ENCODE data around the gene CAMKMT.
"Not testable (repeated sequence)": the region's sequence is repeated elsewhere in the genome, so short reads cannot be mapped to it uniquely, and the experiment has no call there.

Gene CAMKMT

DNA sequence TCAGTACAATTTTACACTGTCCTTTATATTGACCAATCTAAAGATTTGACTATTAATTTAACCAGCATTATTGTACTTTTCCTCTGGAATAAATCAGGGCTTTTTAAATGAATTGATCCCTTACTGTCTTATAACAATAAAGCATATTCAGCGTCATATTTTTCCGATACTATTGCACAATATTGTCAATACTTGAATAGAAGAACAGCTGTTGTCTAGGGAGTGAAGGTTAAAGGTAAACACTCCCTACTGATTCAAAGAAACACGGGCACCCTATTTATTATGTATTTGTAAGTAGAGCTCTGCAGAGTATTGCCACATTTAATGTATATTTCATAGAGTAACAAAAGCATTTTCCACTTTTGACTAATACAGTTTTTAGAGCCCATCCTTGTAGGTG is 134.4 kb downstream of the CAMKMT start:
- DNase-seq (ENCODE audit: low read depth in 1 of 2, low spot score in 1 of 2), result no peak

DNA sequence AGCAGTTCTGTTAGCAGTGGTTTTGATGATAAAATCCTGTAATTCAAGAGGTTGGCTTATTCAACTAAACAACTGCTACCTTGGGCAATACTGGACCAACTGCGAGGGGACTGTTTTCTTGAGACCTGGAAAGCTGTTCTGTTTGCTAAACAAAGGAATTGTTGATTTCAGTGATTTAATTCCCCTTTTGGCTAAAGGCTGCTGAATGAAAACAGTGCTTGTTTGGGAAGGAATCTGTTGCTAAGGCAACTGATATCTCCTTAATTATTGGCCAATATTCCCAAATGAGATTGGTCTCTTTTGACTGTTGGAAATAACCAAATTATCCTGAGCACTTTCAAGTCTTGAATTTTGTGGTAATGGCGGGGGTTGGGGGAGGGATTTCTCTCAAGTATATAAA is 136.8 kb downstream of the CAMKMT start:
- DNase-seq (ENCODE audit: low read depth in 1 of 2, low spot score in 1 of 2), result no peak

DNA sequence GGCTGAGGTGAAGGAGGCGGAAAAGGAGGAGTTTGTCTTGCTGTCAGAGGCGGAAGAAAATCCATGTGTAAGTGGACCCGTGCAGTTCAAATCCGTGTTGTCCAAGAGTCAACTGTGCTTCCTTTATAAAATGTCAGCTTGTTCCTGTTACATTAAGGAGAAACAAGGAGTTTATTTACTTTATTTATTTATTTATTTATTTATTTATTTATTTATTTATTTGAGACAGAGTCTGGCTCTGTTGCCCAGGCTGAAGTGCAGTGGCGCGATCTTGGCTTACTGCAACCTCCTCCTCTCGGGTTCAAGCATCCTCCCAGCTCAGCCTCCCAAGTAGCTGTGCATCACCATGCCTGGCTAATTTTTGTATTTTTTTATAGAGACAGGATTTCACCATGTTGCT is 143.9 kb downstream of the CAMKMT start:
- DNase-seq (ENCODE audit: low read depth in 1 of 2, low spot score in 1 of 2), result not testable (repeated sequence)

DNA sequence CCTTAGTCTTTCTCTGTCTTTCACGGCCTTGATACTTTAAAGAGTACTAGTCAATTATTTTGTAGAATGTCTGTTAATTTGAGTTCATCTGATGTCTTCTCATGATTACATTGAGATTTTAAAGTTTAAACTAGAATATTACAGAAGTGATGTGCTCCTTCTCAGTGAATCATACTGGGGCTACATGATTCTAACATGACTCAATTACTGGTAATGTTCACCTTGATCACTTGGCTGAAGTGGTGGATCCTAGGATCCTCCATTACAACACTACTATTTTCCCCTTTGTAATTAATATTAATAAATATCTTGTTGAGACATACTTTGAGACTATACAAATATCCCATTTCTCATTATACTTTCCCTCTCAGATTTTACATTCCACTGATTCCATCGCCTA is 148.5 kb downstream of the CAMKMT start:
- no peak for DNase-seq (ENCODE audit: low read depth in 1 of 2, low spot score in 1 of 2)

DNA sequence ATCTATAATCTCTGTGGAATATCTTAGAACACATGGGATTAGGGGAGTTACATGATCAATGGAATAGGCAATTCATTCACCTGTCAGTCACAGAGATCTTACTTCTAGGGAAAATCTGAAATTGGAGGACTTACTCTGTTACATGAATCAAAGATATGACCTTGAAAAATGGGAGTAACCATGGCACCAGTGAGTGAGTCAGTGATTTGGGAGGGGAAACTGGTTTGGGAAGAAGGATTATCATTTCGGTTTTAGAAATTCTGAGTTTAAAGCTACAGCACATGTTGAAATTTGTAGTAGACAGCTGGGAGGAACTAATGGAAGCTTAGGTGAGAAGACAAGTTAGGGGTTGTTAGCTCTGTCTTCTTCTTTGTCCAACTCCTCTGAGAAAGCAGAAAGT is 153.7 kb downstream of the CAMKMT start:
- no peak for DNase-seq (ENCODE audit: low read depth in 1 of 2, low spot score in 1 of 2)

DNA sequence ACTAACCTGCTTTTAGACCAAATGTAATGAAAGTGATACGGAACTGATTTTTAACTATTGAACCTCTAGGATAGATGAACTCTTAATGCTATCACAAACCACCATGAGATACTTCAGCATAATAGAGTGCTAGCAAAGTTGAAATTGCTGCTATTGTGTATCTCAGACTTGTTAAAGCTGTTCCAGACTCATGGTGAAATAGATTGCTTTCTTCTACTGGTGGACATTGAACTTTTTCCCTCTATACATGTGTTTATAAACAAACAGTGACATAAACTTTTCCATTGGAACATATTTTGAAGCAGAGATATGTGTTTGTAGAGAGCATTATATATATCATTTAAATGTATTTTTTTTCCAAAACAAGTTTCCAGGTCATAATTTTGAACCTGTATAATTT is 157.3 kb downstream of the CAMKMT start:
- no peak for DNase-seq (ENCODE audit: low read depth in 1 of 2, low spot score in 1 of 2)

DNA sequence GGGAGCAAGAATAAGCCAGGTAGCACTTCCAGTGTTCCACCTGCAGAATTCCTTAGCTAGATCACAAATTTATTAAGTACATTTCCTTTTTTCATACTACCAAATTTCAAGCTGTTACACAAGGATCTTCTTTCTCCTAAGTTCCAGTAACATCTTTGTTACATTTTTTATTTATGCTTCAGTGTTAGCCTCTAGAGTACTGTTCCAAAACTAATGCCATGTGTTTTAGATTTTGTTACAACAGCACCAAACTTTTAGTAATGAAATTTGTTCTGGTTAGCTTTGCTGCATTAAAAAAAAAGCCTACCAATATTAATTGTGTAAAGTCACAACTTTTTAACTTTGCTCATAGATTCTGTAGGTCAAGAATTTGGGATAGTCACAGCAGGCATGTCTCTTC is 161.1 kb downstream of the CAMKMT start:
- no peak for DNase-seq (ENCODE audit: low read depth in 1 of 2, low spot score in 1 of 2)

DNA sequence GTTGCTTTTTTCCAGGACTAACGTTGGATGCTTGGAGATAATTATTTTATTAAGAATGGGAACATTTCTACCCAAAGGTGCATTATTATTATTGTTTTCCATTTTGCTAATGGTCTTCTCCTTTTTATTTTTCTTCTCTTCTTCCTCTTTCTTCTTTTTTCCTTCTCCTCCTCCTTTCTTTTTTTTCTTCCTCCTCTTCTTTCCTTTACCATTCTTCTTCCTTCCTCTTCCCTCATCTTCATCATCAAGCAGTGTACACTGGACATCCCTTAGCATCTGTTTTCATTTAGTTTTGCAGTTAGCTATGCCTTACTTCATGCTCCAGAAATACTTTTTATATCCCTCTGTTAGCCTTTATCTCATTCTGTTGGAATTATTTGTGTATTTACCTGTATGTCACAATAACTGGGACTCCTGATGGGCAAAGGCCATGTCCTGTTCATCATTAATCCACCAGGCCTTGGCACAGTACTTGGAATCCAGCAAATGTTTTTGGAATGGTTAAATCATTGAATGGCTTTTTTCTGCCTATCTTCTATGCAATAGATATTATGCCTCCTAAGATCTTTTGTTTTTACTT is 162.7 kb downstream of the CAMKMT start:
- DNase-seq (ENCODE audit: low read depth in 1 of 2, low spot score in 1 of 2), result no peak

DNA sequence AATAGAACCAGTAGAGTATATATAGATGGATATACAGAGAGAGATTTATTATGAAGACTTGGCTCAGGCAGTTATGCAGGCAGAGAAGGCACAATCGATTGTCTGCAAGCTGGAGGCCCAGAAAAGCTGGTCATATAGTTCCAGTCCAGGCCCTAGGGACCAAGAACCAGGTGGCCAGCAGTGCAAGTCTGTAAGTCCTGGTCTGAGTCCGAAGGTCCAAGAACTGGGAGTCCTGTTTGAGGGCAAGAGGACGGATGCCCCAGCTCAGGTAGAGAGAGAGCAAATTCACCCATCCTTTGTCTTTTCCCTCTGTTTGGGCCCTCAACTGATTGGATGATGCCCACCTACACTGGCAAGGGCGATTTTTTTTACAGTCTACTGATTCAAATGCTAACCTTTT is 164.6 kb downstream of the CAMKMT start:
- DNase-seq (ENCODE audit: low read depth in 1 of 2, low spot score in 1 of 2), result no peak

DNA sequence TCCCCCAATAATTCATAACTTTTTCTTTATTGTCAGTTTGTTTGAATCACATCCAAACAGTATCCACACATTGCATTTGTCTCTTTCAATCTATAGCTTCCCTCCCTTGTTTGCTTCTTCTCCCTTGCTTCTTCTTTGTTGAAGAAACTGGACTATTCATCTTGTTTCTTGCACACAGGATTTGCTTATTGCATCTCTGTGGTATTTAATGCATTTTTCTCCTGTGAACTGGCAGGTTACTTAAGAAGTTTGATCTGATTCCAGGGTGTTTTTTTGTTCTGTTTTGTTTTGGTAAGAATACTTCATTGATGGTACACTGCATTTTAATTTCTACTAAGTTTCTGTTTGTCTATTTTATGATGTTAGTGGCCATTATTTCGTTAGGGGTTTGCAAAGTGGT is 166.8 kb downstream of the CAMKMT start:
- DNase-seq (ENCODE audit: low read depth in 1 of 2, low spot score in 1 of 2), result no peak

DNA sequence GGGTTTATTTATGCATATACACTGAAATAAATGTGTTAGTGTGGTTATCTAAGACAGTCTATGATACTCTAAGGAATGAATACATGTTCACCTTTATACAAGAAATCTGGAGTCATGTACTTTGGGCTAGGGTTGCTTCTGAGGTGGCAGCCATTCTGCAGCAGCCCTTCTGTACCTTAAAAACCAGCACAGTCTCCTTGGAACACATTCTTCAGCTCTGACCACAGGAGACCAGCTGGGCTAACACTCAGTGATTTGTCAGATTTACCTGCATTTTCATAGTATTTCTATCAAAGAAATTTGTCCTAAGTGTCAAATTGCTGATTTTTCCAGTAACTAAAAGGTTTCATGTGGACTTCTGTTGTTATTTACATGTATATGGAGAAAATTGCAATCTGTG is 167.7 kb downstream of the CAMKMT start:
- DNase-seq (ENCODE audit: low read depth in 1 of 2, low spot score in 1 of 2), result no peak

DNA sequence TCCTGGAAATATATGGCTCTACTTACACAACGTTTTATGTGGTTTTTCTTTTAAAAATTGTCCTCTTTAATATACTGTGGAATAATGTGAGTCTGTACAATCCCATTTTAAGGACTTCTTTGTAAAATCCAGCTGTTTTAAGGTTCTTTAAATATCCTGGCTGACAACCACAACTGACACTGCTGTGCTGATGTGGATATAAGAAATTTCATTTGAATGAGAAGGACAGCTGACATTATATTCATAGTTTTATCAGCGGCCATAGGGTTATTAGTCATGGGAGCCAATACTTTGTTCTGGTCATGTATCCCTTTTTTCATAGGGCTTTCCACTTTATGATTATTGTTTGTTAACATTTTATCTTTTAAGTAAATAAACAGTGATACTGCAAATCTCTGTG is 169.5 kb downstream of the CAMKMT start:
- DNase-seq (ENCODE audit: low read depth in 1 of 2, low spot score in 1 of 2), result no peak

DNA sequence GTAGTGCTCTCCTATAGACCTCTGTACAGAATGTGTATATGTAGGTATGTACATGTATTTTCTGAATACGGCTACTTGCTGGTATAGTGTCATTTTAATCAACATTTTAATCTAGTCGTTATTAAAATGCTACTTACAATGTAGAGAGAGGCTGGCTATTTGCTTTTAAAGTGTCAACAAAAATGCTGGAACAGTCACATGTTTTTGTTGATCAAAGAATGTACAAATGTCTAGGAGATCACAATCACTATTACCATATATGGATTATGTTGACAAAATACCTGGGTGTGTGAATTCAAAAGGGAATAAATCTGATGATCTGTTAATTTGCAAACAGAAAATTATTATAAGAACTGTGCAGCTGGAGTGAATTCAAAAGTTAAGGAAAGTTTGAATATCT is 170.3 kb downstream of the CAMKMT start:
- no peak for DNase-seq (ENCODE audit: low read depth in 1 of 2, low spot score in 1 of 2)

DNA sequence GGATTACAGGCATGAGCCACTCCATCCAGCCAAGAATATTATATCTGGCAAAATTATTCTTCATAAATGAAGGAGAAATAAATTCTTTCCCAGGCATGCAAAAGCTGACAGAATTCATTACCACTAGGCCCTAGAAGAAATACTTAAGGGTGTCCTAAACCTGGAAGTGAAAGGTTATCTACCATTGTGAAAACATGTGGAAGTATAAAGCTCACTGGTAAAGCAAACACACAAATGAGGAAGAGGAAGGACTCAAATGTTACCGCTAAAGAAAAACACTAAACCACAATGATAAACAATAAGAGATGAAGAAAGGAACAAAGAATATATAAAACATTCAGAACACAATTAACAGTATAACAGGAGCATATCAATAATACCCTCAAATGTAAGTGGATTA is 171.8 kb downstream of the CAMKMT start:
- no peak for DNase-seq (ENCODE audit: low read depth in 1 of 2, low spot score in 1 of 2)

DNA sequence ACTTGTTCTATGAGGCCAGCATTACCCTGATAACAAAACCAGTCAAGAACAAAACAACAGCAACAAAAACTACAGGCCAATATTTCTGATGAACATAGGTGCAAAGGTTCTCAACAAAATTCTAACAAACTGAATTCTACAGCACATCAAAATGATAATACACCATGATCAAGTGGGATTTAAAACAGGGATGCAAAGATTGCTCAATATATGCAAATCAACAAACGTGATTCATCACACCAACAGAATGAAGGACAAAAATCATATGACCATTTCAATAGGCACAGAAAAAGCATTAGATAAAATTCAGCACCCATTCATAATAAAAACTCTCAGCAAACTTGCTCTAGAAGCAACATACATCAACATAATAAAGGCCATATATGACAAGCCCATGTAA is 173.6 kb downstream of the CAMKMT start:
- DNase-seq (ENCODE audit: low read depth in 1 of 2, low spot score in 1 of 2), result no peak

DNA sequence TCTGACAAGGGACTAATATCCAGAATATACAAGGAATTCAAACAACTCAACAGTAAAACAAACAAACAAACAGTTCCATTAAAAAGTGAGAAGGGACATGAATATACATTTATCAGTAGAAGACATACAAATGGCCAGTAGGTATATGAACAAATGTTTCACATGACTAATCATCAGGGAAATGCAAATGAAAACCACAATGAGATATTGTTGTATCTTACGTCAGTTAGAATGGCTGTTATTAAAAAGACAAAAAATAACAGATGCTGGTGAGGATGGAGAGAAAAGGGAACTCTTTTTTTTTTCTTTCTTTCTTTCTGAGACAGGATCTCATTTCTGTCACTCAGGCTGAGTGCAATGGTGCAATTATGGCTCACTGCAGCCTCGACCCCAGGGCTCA is 175.5 kb downstream of the CAMKMT start:
- no peak for DNase-seq (ENCODE audit: low read depth in 1 of 2, low spot score in 1 of 2)

DNA sequence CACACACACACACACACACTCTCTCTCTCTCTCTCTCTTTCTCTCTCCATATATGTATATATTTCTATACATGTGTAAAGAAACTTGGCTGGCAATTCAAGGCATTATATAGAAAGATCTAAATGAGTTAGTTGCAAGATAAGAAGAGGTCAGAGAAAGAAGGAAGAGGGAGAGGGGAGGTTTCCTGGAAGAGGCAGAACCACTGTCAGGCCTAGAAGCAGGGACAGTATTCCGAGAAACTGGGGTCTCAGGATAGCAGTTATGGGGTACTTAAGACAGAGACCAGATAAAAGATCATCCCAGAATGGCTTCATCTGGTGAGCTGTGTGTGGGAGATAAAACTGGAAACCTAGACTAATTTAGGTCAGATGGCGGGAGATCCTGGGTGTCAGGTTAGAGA is 180.8 kb downstream of the CAMKMT start:
- no peak for DNase-seq (ENCODE audit: low read depth in 1 of 2, low spot score in 1 of 2)

DNA sequence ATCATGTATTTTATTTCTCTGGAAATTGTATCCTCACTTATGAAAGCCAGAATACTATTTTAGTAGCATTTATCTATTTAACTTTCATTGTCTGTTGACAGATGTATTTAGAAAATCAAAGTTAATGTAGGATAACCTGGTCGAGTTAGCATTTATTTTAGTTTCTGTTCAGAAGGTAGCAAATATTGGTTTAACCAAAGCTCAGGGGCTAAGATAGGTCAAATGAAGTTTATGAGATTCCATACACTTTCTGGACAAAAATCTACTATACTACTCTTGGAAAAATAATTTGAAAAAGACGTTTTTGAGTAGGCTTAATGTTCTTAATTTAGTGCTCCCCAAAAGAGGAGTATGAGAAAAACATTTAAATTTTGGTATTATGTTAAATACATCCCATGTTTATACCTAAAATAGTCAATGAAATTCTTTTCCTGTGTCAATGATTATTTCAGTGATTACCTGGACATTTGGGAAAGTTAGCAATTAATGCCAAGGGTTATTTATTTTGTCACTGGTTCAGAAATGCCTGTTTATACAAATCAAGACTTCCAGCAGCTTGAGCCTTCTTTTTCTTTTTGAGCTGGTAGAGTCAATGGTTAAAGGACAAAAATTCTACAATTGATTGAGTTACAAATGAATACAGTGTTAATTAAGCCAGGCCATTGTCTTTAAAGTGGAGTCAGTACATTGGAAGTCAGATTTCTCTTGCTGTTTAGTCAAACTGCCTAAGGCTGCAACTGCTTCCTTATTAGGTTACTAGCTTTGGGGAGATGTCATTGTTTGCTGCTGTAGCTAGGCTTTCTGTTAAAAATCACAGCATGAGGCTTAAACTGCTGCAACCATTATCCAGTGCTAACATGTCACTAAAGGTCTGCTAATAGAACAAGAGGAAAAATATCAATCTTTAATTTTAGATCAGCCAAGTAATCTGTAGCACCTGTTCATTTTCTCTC is 182.3 kb downstream of the CAMKMT start:
- no peak for DNase-seq (ENCODE audit: low read depth in 1 of 2, low spot score in 1 of 2)

DNA sequence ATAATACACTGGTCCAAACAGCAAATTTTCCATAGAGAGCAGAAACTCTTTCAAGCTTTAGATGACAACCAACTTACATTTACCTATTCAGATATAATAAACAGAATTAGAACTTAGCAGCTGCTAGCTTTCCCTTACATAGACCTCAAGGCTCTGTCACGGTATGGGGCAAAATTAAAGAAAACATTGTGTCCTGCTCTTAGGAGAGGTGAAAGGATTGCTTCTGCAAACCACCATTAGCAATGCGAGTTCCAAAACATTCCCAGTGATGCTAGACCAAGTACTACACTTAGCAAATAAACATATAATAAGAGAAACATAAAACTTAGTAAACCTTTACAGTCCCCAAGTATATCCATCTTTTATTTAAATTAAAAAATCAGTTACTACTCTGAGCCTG is 183.3 kb downstream of the CAMKMT start:
- no peak for DNase-seq (ENCODE audit: low read depth in 1 of 2, low spot score in 1 of 2)

DNA sequence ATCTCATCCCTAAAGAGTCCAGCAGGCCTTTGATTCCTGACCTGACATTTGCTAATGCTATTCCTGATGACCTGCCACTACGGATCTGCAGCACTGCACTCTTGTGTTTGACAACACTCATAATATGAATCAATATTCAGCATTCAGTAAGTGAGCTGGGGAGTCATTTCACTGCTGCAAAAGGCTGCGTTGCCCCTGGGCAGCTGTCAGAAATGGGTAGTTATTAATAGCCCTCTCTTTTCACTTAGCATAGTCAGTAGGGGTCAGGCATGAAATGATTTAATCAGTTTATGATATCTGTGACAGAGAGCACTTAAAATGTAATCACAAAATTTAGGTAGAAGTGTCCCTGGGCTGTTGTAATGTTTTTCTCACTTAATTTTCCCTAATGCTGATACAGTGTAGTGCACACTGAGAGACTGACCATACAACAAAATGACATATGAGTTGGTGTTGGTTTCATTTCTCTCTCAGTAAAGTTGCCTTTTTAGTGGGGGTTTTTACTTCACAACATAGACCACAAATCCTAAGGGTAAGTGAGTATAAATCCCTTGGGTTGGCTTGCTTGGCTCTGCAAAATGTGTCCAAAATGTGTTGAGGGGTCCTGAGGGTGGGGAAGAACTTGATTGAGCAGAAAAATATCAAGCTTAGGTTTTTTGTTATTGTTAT is 184.8 kb downstream of the CAMKMT start:
- DNase-seq (ENCODE audit: low read depth in 1 of 2, low spot score in 1 of 2), result no peak

DNA sequence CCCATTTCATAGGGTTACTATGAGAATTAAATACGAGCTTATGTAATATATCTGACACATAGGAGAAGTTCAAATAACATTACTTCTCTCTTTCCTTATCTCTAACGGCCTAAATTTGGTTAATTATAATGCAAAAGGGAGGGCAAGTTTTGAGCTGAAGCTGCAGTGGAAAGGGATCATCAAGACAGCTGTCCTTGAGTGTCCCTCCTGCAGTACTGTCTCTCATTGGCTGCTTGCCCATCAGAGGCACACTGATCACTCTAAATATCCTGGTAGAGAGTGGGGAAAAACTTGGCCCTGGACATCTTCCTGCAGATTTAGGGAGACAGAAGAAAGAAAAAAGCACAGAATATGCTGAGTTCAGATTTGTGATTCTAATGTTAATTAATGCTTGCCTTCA is 186.0 kb downstream of the CAMKMT start:
- no peak for DNase-seq (ENCODE audit: low read depth in 1 of 2, low spot score in 1 of 2)
